Activated CD4-positive, alpha-beta T cell treated with anti-CD3 and anti-CD28 coated beads, Interleukin-2, Interleukin-6, amounts not matched to agents 100 ng/mL and 50 ng/mL, durations not matched to agents 16 hours and 8 hours (primary cell): ENCODE results near the gene COX7A2.

Source experiments
- DNase-seq: peaks from one replicate; pipeline ENCODE4 v3.0.0-alpha.2; 2020

COX7A2 gene

GRCh38 chr6:75268121-75268987 lies 24.8 kb upstream of the COX7A2 start:
- DNase-seq, result peak; percentile 19

- DNase-seq, result no peak
Observed at GRCh38 chr6:75267461-75267860, 23.9 kb upstream of the COX7A2 start.

- peak; percentile 28 for DNase-seq
Observed at GRCh38 chr6:75266716-75267291, 23.2 kb upstream of the COX7A2 start.

- no peak for DNase-seq
Observed at GRCh38 chr6:75263401-75263750, 19.8 kb upstream of the COX7A2 start.

- DNase-seq, result no peak
Observed at GRCh38 chr6:75262716-75263400, 19.3 kb upstream of the COX7A2 start.

- no peak for DNase-seq
Observed at GRCh38 chr6:75261299-75261698, 17.7 kb upstream of the COX7A2 start.

- no peak for DNase-seq
Observed at GRCh38 chr6:75257343-75258087, 13.9 kb upstream of the COX7A2 start.

- no peak for DNase-seq
Observed at GRCh38 chr6:75250552-75250951, 7.0 kb upstream of the COX7A2 start.

- no peak for DNase-seq
Observed at GRCh38 chr6:75249837-75250236, 6.2 kb upstream of the COX7A2 start.

GRCh38 chr6:75246386-75246785 lies 2.8 kb upstream of the COX7A2 start:
- DNase-seq, result no peak

GRCh38 chr6:75244063-75244584 lies 523 bp upstream of the COX7A2 start:
- no peak for DNase-seq

GRCh38 chr6:75236630-75237029 lies 7.0 kb downstream of the COX7A2 start:
- DNase-seq, result no peak

GRCh38 chr6:75235271-75235670 lies 8.3 kb downstream of the COX7A2 start:
- DNase-seq, result no peak

- DNase-seq, result no peak
Observed at GRCh38 chr6:75234126-75234865, 9.3 kb downstream of the COX7A2 start.

GRCh38 chr6:75233092-75233615 lies 10.4 kb downstream of the COX7A2 start:
- no peak for DNase-seq

GRCh38 chr6:75230484-75231325 lies 12.9 kb downstream of the COX7A2 start:
- DNase-seq, result no peak

GRCh38 chr6:75224303-75224926 lies 19.2 kb downstream of the COX7A2 start:
- no peak for DNase-seq

GRCh38 chr6:75223428-75223827 lies 20.2 kb downstream of the COX7A2 start:
- DNase-seq, result no peak

- no peak for DNase-seq
Observed at GRCh38 chr6:75222261-75222660, 21.3 kb downstream of the COX7A2 start.

- DNase-seq, result no peak
Observed at GRCh38 chr6:75221116-75221515, 22.5 kb downstream of the COX7A2 start.

GRCh38 chr6:75220357-75220756 lies 23.2 kb downstream of the COX7A2 start:
- DNase-seq, result no peak
